Upper lobe of left lung (tissue), 4 donors: ENCODE data around the gene DACT1.

ENCODE experiments used
- EP300 ChIP-seq, 4 donors: sonication (generic); formaldehyde crosslinking; IDR thresholded peaks; one replicate each; pipeline ENCODE4 v1.5.1; 2017; ENCODE audit warnings: antibody characterized with exemption in 4 of 4, control low read depth in 2 of 4
- POLR2A ChIP-seq, 4 donors: fragments of 450-650 bp; IDR thresholded peaks; one replicate each; pipeline ENCODE4 v1.5.1; 2016 to 2017; ENCODE audit warnings: antibody characterized with exemption in 4 of 4, mild to moderate bottlenecking in 2 of 4
- POLR2AphosphoS5 ChIP-seq, 2 donors: sonication (generic); formaldehyde crosslinking; IDR thresholded peaks; one replicate each; pipeline ENCODE4 v1.5.1; 2017; ENCODE audit warnings: antibody characterized with exemption in 2 of 2
- TF ChIP-seq, protein P1 (sequence below), 6 experiments: fragments of 450-650 bp in 4 of 6; fragments of 200-600 bp in 2 of 6; sonication (generic) in 2 of 6; IDR thresholded peaks; one replicate each; pipeline ENCODE4 v1.5.1; 2016 to 2019; ENCODE audit warnings: antibody characterized with exemption in 6 of 6

DNA sequence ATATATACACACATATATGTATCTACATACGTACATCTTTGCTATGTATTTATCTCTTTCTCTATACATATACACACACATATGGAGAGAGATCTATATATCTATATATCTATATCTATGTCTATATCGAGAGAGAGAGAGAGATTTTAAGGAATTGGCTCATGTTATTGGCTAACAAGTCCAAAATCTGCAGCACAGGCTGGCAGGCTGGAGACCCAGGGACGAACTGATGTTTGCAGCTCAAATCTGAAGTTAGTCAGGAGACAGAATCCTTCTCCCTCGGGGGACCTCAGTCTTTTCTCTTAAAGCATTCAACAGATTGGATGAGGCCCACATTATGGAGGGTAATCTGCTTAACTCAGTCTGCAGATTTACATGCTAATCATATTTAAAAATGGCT lies 40.7 kb upstream of the DACT1 start:
- TF ChIP-seq POLR2A (IDR thresholded peaks at IDR 0.05) (no peak), POLR2AphosphoS5 (IDR thresholded peaks at IDR 0.05) (no peak), EP300 (IDR thresholded peaks at IDR 0.05) (no peak)
- TF ChIP-seq, protein P1, sequence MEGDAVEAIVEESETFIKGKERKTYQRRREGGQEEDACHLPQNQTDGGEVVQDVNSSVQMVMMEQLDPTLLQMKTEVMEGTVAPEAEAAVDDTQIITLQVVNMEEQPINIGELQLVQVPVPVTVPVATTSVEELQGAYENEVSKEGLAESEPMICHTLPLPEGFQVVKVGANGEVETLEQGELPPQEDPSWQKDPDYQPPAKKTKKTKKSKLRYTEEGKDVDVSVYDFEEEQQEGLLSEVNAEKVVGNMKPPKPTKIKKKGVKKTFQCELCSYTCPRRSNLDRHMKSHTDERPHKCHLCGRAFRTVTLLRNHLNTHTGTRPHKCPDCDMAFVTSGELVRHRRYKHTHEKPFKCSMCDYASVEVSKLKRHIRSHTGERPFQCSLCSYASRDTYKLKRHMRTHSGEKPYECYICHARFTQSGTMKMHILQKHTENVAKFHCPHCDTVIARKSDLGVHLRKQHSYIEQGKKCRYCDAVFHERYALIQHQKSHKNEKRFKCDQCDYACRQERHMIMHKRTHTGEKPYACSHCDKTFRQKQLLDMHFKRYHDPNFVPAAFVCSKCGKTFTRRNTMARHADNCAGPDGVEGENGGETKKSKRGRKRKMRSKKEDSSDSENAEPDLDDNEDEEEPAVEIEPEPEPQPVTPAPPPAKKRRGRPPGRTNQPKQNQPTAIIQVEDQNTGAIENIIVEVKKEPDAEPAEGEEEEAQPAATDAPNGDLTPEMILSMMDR (IDR thresholded peaks at IDR 0.05): no peak
